Measurements from ENCODE around the gene USP21. TPM values are rescaled to one million over a fixed set of nuclear protein-coding genes. Genes with fewer than 3 reads are reported as not detected.
A peak's percentile ranks its signal among the peaks of the same experiment; 100 is the strongest.

USP21 gene
- polyA plus RNA-seq, 1 of the 3 experiments (the other 2 are of a cell fraction): 26.8 TPM

DNA sequence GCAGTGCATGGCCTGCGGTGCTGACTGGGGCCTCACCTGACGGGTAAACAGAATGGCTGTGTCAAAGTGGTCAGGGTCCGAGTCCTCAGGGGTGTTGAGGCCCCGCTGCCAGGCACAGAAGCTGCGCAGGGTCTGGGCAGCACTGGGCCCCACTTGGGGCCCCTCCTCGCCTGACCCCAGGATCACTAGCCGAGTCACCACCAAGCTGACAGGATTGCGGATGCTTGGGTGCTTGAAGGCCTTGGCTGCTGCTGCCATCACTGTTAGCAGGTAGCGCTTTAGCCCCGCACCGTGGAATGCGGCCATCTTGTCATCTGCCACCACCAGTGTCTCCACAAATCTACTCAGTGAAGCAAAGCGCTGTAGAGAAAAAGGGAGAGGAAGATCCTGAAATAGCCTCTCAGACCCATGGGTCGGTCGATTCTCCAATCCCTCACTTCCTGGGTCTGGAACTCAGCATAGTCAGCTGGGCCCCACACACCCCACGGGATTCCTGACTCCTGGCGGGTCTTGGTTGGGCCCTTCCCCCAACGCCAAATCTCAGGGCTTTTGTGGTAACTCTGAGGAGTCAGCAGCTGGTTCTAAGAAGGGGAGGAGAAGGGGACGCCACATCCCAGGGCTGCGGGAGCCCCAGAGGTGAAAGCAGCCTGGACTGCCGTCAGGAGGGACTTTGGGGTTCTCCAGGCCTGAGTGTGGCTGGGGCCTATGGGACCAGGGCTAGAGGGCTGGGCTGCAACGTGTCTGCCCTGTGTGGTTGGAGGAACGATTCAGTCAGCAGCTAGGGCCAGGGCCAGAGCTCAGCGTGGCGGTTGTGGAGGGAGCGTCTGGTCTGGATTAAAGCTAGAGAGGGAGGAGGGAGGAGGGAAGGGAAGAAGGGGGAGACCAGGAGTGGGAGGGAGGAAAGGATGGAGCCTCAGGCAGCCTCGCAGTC is 37.5 kb downstream of the USP21 start (continued):
- TF ChIP-seq MAX (IDR thresholded peaks at IDR 0.05; ENCODE audit: low read depth): peak; percentile 77
- TF ChIP-seq NFIC (IDR thresholded peaks at IDR 0.05; ENCODE audit: borderline replicate concordance): no peak
- 0 out of 4 replicates have a peak, but pooled peaks of 1 of the 2 experiments have one; percentile 50 for TF ChIP-seq EP300 (IDR thresholded peaks at IDR 0.05; ENCODE audit: borderline replicate concordance in 1 of 2, low read depth in 1 of 2, low read length in 1 of 2)
- TF ChIP-seq RCOR1 (IDR thresholded peaks at IDR 0.05; ENCODE audit: low read length): 0 out of 2 replicates have a peak, but pooled peaks have one; percentile 21
- TF ChIP-seq RFX5 (IDR thresholded peaks at IDR 0.05; ENCODE audit: low read length): no peak
- no peak for TF ChIP-seq USF1 (IDR thresholded peaks at IDR 0.05; ENCODE audit: borderline replicate concordance, low read depth)
- peak; percentile 77 for TF ChIP-seq POLR2AphosphoS5 (IDR thresholded peaks at IDR 0.05; ENCODE audit: low read depth, low read length)
- TF ChIP-seq FOXM1 (IDR thresholded peaks at IDR 0.05; ENCODE audit: low read depth): no peak
- TF ChIP-seq MXI1 (IDR thresholded peaks at IDR 0.05; ENCODE audit: low read depth, low read length): peak; percentile 92

DNA sequence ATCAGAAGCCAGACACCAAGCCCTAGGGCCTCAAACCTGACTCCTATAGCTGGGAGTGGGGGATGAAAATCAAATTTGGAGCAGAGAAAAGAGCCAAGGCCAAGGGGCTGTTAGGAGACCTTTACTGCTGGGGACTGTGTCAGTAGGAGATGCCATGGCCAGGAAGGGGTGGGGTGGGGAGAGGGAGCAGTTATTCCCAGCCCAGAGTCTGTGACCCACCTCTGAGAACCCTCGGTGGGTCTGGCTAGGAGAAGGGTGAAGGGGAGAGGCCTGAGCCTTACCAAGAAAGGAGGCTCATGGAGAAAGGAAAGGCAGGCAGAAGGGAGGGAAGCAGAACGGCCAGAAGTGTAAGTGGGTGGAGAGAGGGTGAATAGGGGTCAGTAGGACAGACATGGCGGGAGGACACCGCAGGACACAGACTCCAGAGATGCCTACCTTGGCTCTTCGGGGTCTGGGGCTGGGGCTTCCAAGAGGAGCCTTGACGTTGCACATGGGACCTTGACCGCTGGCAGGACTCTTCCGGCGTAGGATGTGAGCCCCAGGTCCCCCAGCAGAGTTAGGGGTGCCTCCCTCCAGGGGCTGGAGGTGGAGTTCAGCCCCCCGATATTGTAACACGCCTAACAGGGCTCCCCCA is 38.4 kb downstream of the USP21 start:
- no peaks in the 10 kb centered on the region for H3K9me3 ChIP-seq
- H3K27me3 ChIP-seq (ENCODE audit: insufficient read depth): no peaks in the 10 kb centered on the region
- peak overlapping the region; percentile 42 to 57 for H3K4me3 ChIP-seq (ENCODE audit: low read depth in 2 of 2, low read length in 1 of 2)
- TF ChIP-seq EP300 (IDR thresholded peaks at IDR 0.05; ENCODE audit: borderline replicate concordance in 1 of 2, low read depth in 1 of 2, low read length in 1 of 2): 0 out of 4 replicates have a peak, but pooled peaks of 1 of the 2 experiments have one; percentile 17
- no peak for TF ChIP-seq SIN3A (IDR thresholded peaks at IDR 0.05; ENCODE audit: borderline replicate concordance, low read depth, low read length)
- ChIA-PET POLR2A (interaction anchor here (0.6 to 1.5 kb wide), 6 partner anchors 11 to 529 kb away, joined by 3 to 7 read pairs (median 4); partner anchors contain the start of genes PPOX and TOMM40L), CTCF (interaction anchor here (0.8 to 7.0 kb wide), 6 partner anchors 11 to 184 kb away, joined by 3 to 62 read pairs (median 4); partner anchors contain the start of gene TOMM40L)
- H3K4me1 ChIP-seq (ENCODE audit: control insufficient read depth in 1 of 2, insufficient read depth in 2 of 2, low read depth in 1 of 2, low read length in 1 of 2): peaks cover 28 to 75% of the 10 kb centered on the region in 2 experiments
- H3F3A ChIP-seq (replicated peaks; ENCODE audit: insufficient read depth): peaks cover 4% of the 10 kb centered on the region
- H3K9me2 ChIP-seq: no peaks in the 10 kb centered on the region
- peaks cover 0 to 4% of the 10 kb centered on the region in 2 experiments for H3K36me3 ChIP-seq (replicated peaks in 1 of 2; ENCODE audit: control insufficient read depth in 1 of 2, insufficient read depth in 2 of 2, low read length in 1 of 2)
- H3K9ac ChIP-seq: peak overlapping the region; percentile 66
- WGBS (ENCODE audit: low lambda C conversion rate): 56% methylated on average over 11 of the region's 11 CpGs
- no peak for DNase-seq
- peak overlapping the region; percentile 79 for H3K4me2 ChIP-seq
- H4K20me1 ChIP-seq (ENCODE audit: insufficient read depth): no peaks in the 10 kb centered on the region
- H3K27ac ChIP-seq (ENCODE audit: low read depth in 2 of 2, low read length in 1 of 2): peak overlapping the region; percentile 84 to 99
- peak overlapping the region; percentile 94 for H2AFZ ChIP-seq (ENCODE audit: low read depth)
- peaks cover 5% of the 10 kb centered on the region for H3K79me2 ChIP-seq (ENCODE audit: insufficient read depth)

All from SK-N-SH (cell line).